Measurements from ENCODE around the gene ZNF408.
A peak's percentile ranks its signal among the peaks of the same experiment; 100 is the strongest.
"Not testable (repeated sequence)": the region's sequence is repeated elsewhere in the genome, so short reads cannot be mapped to it uniquely, and the experiment has no call there.

The ZNF408 gene

GRCh38 chr11:46663277-46663940 is 37.4 kb upstream of the ZNF408 start:
- TF ChIP-seq CTCF (conservative IDR thresholded peaks at IDR 0.05): no peak
- no peak overlapping the region for H3K27ac ChIP-seq

- no peak for TF ChIP-seq CTCF (conservative IDR thresholded peaks at IDR 0.05)
These were observed 36.2 kb upstream of the ZNF408 start for GRCh38 chr11:46664612-46665011.

GRCh38 chr11:46665356-46665755 is 35.5 kb upstream of the ZNF408 start:
- no peak overlapping the region for H3K27ac ChIP-seq
- TF ChIP-seq CTCF (conservative IDR thresholded peaks at IDR 0.05): no peak

More at GRCh38 chr11:46664612-46665011, 36.2 kb upstream of the ZNF408 start:
- no peak overlapping the region for H3K27ac ChIP-seq

GRCh38 chr11:46666516-46666915 is 34.3 kb upstream of the ZNF408 start:
- H3K27ac ChIP-seq: no peak overlapping the region
- TF ChIP-seq CTCF (conservative IDR thresholded peaks at IDR 0.05): no peak

- H3K27ac ChIP-seq: no peak overlapping the region
- no peak for TF ChIP-seq CTCF (conservative IDR thresholded peaks at IDR 0.05)
These were observed 33.8 kb upstream of the ZNF408 start for GRCh38 chr11:46667043-46667481.

- no peak for TF ChIP-seq CTCF (conservative IDR thresholded peaks at IDR 0.05)
- H3K27ac ChIP-seq: no peak overlapping the region
These were observed 32.2 kb upstream of the ZNF408 start for GRCh38 chr11:46668480-46669085.

- no peak overlapping the region for H3K27ac ChIP-seq
- peak; percentile 14; the same call in 1 of the 2 replicates for TF ChIP-seq CTCF (conservative IDR thresholded peaks at IDR 0.05)
These were observed 31.1 kb upstream of the ZNF408 start for GRCh38 chr11:46669711-46670139.

GRCh38 chr11:46670521-46670920 is 30.3 kb upstream of the ZNF408 start:
- not testable (repeated sequence) for H3K27ac ChIP-seq
